ENCODE measurements around the gene PODN. TPM values are rescaled to one million over a fixed set of nuclear protein-coding genes. Genes with fewer than 3 reads are reported as not detected.
A peak's percentile ranks its signal among the peaks of the same experiment; 100 is the strongest.

The PODN gene
- total RNA-seq, 2 donors from 2014 or later: 6.2 to 22.0 TPM

GRCh38 chr1:53104289-53104913 is 42.4 kb downstream of the PODN start:
- ATAC-seq: no peak
- intact Hi-C loops (cut with DNase I, micrococcal nuclease): no loop called here
- no peak for DNase-seq

GRCh38 chr1:53107090-53107489 is 45.1 kb downstream of the PODN start:
- DNase-seq (no peak), ATAC-seq (no peak)
- intact Hi-C loops (cut with DNase I, micrococcal nuclease): no loop called here

GRCh38 chr1:53107570-53108322 is 45.7 kb downstream of the PODN start:
- no peak for ATAC-seq
- no peak for DNase-seq
- intact Hi-C loops (cut with DNase I, micrococcal nuclease): no loop called here

GRCh38 chr1:53108646-53109580 is 46.9 kb downstream of the PODN start:
- ATAC-seq: no peak
- intact Hi-C loops (cut with DNase I, micrococcal nuclease): no loop called here
- no peak for DNase-seq

- ATAC-seq (peak; percentile 32), DNase-seq (peak in 1 of 2 donors; percentile 34)
Observed at GRCh38 chr1:53110370-53111072, 48.5 kb downstream of the PODN start.

GRCh38 chr1:53111073-53111556 is 49.1 kb downstream of the PODN start:
- intact Hi-C loops (cut with DNase I, micrococcal nuclease): no loop called here
- ATAC-seq: peak; percentile 96
- DNase-seq: peak; percentile 80 to 81

More at GRCh38 chr1:53110370-53111072, 48.5 kb downstream of the PODN start:
- intact Hi-C loops (cut with DNase I, micrococcal nuclease): no loop called here

GRCh38 chr1:53111693-53112092 is 49.7 kb downstream of the PODN start:
- intact Hi-C loops (cut with DNase I, micrococcal nuclease): no loop called here
- ATAC-seq (no peak), DNase-seq (no peak)

- DNase-seq (no peak), ATAC-seq (peak; percentile 11)
- intact Hi-C loops (cut with DNase I, micrococcal nuclease): no loop called here
Observed at GRCh38 chr1:53112271-53112774, 50.3 kb downstream of the PODN start.

GRCh38 chr1:53112861-53113260 is 50.8 kb downstream of the PODN start:
- ATAC-seq (no peak), DNase-seq (no peak)
- intact Hi-C loops (cut with DNase I, micrococcal nuclease): no loop called here

GRCh38 chr1:53114090-53114489 is 52.1 kb downstream of the PODN start:
- intact Hi-C loops (cut with DNase I, micrococcal nuclease): no loop called here
- DNase-seq (no peak), ATAC-seq (peak; percentile 17)

GRCh38 chr1:53114581-53115400 is 52.8 kb downstream of the PODN start:
- no peak for DNase-seq
- ATAC-seq: no peak
- intact Hi-C loops (cut with DNase I, micrococcal nuclease): no loop called here

GRCh38 chr1:53115403-53116306 is 53.6 kb downstream of the PODN start:
- no peak for ATAC-seq
- intact Hi-C loops (cut with DNase I, micrococcal nuclease): no loop called here
- no peak for DNase-seq

GRCh38 chr1:53116307-53116810 is 54.3 kb downstream of the PODN start:
- no peak for ATAC-seq
- intact Hi-C loops (cut with DNase I, micrococcal nuclease): no loop called here
- no peak for DNase-seq

GRCh38 chr1:53116933-53117600 is 55.1 kb downstream of the PODN start:
- intact Hi-C loops (cut with DNase I, micrococcal nuclease): no loop called here
- DNase-seq: no peak
- no peak for ATAC-seq

- intact Hi-C loops (cut with DNase I, micrococcal nuclease): no loop called here
- ATAC-seq (no peak), DNase-seq (no peak)
Observed at GRCh38 chr1:53117836-53118235, 55.8 kb downstream of the PODN start.

- ATAC-seq (no peak), DNase-seq (no peak)
- intact Hi-C loops (cut with DNase I, micrococcal nuclease): no loop called here
Observed at GRCh38 chr1:53120659-53121058, 58.6 kb downstream of the PODN start.

Data from left colon (tissue), 2 donors.